ENCODE measurements around the gene GHDC.
"Not testable (repeated sequence)": the region's sequence is repeated elsewhere in the genome, so short reads cannot be mapped to it uniquely, and the experiment has no call there.

The GHDC gene

DNA sequence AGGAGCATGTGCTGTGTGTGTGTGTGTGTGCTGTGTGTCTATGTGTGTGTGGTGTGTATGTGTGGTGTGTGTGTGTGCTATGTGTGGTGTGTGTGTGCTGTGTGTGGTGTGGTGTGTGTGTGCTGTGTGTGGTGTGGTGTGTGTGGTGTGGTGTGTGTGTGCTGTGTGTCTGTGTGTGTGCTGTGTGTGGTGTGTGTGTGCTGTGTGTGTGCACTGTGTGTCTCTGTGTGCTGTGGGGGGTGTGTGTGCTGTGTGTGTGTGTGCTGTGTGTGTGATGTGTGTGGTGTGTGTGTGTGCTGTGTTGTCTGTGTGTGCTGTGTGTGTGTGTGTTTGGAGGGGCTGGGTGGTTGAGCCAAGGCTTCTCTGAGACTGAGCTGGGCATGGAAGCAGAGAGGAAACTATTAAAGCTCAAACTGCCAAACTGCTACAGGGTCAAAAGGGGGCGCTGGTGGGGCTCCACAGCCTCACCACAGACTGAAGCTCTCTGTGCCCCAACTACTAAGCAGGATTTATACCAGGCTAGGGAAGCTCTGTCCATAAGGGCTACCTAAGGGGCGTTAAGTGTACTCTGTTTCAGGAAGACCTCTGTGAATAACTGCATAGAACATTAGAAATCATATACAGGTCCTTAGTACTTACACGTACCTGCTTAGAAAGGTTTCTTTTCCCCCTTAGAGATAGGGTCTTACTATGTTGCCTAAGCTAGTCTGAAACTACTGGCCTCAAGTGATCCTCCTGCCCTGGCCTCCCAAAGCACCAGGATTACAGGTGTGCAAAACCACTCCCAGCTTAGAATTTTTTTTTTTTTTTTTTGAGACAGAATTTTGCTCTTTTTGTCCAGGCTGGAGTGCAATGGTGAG is 27.8 kb upstream of the GHDC start:
- no peaks in the 10 kb centered on the region for H3K9me3 Mint-ChIP-seq
- H3K4me1 Mint-ChIP-seq (ENCODE audit: low read depth), result no peaks in the 10 kb centered on the region
- intact Hi-C loops (cut with micrococcal nuclease), result loop anchor here (10.0 kb wide), 2 partner anchors 53 to 183 kb away; partner anchors contain the start of gene STAT5B
- peaks cover 83% of the 10 kb centered on the region for H3K36me3 Mint-ChIP-seq (ENCODE audit: low read depth)
- peak overlapping the region; percentile 43 for H3K27ac Mint-ChIP-seq
- no peaks in the 10 kb centered on the region for H3K27me3 Mint-ChIP-seq
- H3K4me3 Mint-ChIP-seq, result no peak overlapping the region

DNA sequence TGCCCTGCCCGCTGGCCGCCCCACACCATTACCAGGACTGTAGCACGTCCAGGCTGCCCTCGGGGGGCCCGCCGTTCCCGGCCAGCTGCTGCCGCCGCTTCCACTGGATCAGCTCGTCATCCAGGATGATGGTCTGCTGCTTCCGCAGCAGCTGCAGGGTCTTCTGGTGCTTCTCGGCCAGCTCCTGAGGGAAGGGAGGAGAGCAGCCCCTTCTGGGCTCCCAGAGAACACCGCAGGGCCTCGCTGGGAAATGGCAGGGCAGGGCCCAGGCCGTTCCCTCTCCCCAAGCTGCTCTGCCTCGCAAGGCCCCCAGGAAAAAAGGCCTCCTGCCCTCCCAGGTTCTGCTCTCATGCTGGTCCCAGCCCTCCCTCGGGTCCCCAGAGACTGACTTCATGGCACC is 25.0 kb upstream of the GHDC start:
- H3K4me3 Mint-ChIP-seq; H3K27me3 Mint-ChIP-seq; H3K9me3 Mint-ChIP-seq; H3K4me1 Mint-ChIP-seq (ENCODE audit: low read depth); intact Hi-C loops (cut with micrococcal nuclease); H3K27ac Mint-ChIP-seq: not testable (repeated sequence)
- peaks cover 95% of the 10 kb centered on the region for H3K36me3 Mint-ChIP-seq (ENCODE audit: low read depth)

DNA sequence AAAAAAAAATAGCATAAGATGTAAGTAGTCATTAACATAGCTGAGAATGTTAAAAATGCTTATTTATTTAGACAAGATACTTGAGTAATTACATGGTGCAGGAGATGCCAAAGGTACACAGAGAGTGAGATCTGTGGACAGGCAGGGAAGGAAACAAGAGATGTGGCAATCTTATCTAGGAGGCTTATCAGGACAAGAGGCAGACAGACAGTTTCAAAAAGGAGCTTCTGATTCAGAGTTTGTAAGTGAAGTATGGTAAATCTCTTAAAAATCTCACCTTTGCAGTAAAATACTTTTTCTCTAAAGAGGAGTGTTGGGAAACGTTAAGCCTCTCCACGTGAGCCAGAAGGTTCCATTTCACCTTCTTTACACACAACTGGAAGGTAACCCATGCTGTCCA is 19.9 kb upstream of the GHDC start:
- no peak overlapping the region for H3K4me3 Mint-ChIP-seq
- intact Hi-C loops (cut with micrococcal nuclease), result no loop called here
- no peaks in the 10 kb centered on the region for H3K9me3 Mint-ChIP-seq
- peaks cover 100% of the 10 kb centered on the region for H3K36me3 Mint-ChIP-seq (ENCODE audit: low read depth)
- H3K27me3 Mint-ChIP-seq, result no peaks in the 10 kb centered on the region
- no peak overlapping the region for H3K27ac Mint-ChIP-seq
- H3K4me1 Mint-ChIP-seq (ENCODE audit: low read depth), result no peaks in the 10 kb centered on the region

DNA sequence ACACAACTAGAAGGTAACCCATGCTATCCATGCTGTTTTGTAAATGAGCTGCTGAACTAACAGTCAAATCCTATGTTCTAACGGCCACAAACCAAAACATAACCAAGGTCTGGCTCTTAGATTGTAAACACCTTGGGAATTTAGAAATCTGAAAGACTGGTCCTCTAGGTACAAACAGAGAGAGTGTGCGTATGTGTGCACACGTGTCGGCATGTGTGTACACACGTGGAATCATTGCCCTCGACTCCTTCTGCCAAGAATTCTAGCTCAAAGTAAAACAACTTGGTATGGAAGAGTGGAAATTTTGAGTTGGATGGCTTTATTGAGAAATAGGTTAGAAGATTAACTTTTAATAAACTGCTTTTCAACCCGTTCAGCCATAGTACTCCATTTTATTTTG is 18.1 kb upstream of the GHDC start:
- no peaks in the 10 kb centered on the region for H3K4me1 Mint-ChIP-seq (ENCODE audit: low read depth)
- no peaks in the 10 kb centered on the region for H3K9me3 Mint-ChIP-seq
- H3K4me3 Mint-ChIP-seq, result no peak overlapping the region
- intact Hi-C loops (cut with micrococcal nuclease), result no loop called here
- H3K36me3 Mint-ChIP-seq (ENCODE audit: low read depth), result peaks cover 100% of the 10 kb centered on the region
- H3K27ac Mint-ChIP-seq, result no peak overlapping the region
- H3K27me3 Mint-ChIP-seq, result no peaks in the 10 kb centered on the region

DNA sequence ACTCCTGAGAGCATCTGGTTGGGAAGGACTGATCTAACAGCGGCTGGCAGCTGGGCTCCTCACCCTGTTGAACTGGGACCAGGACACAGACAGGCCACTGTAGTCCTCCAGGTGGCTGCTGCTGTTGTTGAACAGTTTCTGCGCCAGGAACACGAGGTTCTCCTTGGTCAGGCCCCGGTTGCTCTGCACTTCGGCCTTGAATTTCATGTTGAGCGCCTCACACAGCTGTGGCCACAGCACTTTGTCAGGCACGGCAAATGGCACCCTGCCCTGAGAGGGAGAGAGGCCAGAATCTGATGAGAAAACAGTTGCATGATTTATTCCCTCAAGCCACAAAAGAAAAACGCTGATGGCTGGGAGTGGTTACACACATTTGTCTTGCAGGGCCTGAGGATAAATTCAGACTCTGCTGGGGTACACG is 17.6 kb upstream of the GHDC start:
- intact Hi-C loops (cut with micrococcal nuclease); H3K27ac Mint-ChIP-seq; H3K9me3 Mint-ChIP-seq; H3K4me1 Mint-ChIP-seq (ENCODE audit: low read depth); H3K4me3 Mint-ChIP-seq; H3K27me3 Mint-ChIP-seq: not testable (repeated sequence)
- H3K36me3 Mint-ChIP-seq (ENCODE audit: low read depth), result peaks cover 100% of the 10 kb centered on the region

DNA sequence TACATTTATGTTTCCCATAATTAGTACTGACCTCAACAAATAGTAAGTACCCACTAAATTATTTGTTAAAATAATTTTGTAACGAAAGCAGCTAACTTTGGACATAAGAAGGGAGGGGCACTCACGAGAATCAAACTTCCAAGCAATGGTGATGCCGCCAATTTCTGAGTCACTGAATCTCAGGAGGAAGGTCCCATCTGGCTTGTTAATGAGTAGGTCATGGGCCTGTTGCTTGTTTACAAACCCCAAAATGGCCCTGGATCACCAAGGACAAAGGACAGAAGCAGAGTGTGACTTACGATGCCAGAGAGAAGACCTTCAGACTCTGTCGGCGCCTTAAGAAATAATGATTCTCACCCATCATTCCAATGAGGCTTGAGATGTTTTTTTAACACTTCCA is 15.8 kb upstream of the GHDC start:
- no peaks in the 10 kb centered on the region for H3K9me3 Mint-ChIP-seq
- H3K4me1 Mint-ChIP-seq (ENCODE audit: low read depth), result peaks cover 5% of the 10 kb centered on the region
- H3K27me3 Mint-ChIP-seq, result no peaks in the 10 kb centered on the region
- H3K36me3 Mint-ChIP-seq (ENCODE audit: low read depth), result peaks cover 99% of the 10 kb centered on the region
- no peak overlapping the region for H3K4me3 Mint-ChIP-seq
- no peak overlapping the region for H3K27ac Mint-ChIP-seq
- intact Hi-C loops (cut with micrococcal nuclease), result no loop called here

DNA sequence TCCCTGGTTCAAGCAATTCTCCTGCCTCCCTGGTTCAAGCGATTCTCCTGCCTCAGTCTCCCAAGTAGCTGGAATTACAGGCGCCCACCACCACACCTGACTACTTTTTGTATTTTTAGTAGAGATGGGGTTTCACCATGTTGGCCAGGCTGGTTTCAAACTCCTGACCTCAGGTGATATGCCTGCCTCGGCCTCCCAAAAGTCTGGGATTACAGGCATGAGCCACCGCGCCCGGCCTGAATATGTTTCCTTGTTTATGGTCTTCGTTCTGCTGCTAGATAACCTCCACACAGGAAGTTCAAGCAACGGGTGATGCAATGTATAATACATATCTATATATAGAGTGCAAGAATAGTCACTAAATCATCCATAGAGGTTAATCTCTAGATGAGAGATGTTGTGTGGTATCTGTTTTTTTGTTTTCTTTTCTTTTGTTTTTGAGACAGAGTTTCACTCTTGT is 11.9 kb upstream of the GHDC start:
- H3K4me1 Mint-ChIP-seq (ENCODE audit: low read depth); H3K9me3 Mint-ChIP-seq; H3K4me3 Mint-ChIP-seq; H3K27me3 Mint-ChIP-seq; intact Hi-C loops (cut with micrococcal nuclease): not testable (repeated sequence)
- Mint-ChIP-seq H3K36me3 (ENCODE audit: low read depth) (peaks cover 99% of the 10 kb centered on the region), H3K27ac (peak overlapping the region; percentile 72)

DNA sequence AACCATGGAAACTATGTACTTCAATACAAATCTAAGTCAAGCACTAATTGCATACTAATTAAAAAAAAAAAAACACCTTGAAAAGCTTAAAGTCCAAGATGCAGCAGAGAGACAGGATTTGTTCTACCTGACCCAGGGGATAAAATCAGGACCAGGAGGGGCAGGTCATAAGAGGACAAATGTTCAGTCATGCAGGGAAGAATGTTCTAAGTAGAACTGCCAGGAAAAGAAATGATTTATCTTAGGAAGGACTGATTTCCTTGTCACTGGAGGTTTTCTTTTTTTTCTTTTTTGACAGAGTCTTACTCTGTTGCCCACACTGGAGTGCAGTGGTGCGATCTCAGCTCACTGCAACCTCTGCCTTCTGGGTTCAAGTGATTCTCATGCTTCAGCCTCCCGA is 9.1 kb upstream of the GHDC start:
- intact Hi-C loops (cut with micrococcal nuclease), result no loop called here
- Mint-ChIP-seq H3K9me3 (no peaks in the 10 kb centered on the region), H3K4me1 (ENCODE audit: low read depth) (peaks cover 19% of the 10 kb centered on the region), H3K27ac (no peak overlapping the region), H3K4me3 (no peak overlapping the region), H3K36me3 (ENCODE audit: low read depth) (peaks cover 90% of the 10 kb centered on the region), H3K27me3 (no peaks in the 10 kb centered on the region)

DNA sequence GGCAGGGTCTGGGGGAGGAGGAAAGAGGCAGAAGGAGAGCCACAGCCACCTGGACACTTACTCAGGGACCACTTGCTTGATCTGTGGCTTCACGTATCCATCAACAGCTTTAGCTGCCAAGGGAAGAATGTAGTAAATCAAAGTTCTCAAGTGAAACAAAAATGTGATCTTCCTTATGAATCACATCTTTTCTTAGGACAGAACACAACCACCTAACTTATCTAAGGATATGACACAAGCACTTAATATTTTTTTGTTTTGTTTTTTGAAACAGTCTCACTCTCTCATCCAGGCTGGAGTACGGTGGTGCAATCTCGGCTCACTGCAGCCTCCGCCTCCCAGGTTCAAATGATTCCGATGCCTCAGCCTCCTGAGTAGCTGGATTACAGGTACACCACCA is 8.4 kb upstream of the GHDC start:
- Mint-ChIP-seq H3K9me3 (no peaks in the 10 kb centered on the region), H3K36me3 (ENCODE audit: low read depth) (peaks cover 84% of the 10 kb centered on the region), H3K4me1 (ENCODE audit: low read depth) (peaks cover 19% of the 10 kb centered on the region), H3K4me3 (no peak overlapping the region), H3K27ac (peak overlapping the region; percentile 27), H3K27me3 (no peaks in the 10 kb centered on the region)
- intact Hi-C loops (cut with micrococcal nuclease), result no loop called here

DNA sequence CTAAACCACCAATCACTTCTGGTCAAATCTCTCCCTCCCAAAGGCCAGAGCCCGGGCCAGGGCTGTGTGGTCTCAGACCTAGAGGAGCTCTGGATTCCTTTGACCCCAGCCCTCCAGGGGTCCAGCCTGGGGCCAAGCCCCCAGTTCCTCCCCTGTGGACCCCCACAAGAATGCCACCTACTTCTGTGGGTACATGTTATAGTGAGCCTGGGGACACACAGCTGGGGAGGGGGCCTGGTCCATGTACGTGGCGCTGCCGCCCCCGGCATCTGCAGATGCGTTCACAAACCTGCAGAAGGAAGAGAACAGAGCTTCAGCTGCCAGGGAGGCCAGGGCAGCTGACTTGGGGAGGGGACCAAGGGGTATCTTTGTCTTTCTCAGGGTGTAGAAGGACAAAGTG is 7.9 kb upstream of the GHDC start:
- H3K4me1 Mint-ChIP-seq (ENCODE audit: low read depth), result peaks cover 25% of the 10 kb centered on the region
- intact Hi-C loops (cut with micrococcal nuclease), result no loop called here
- H3K27me3 Mint-ChIP-seq, result no peaks in the 10 kb centered on the region
- peaks cover 78% of the 10 kb centered on the region for H3K36me3 Mint-ChIP-seq (ENCODE audit: low read depth)
- H3K27ac Mint-ChIP-seq, result peak overlapping the region; percentile 27
- H3K9me3 Mint-ChIP-seq, result no peaks in the 10 kb centered on the region
- H3K4me3 Mint-ChIP-seq, result no peak overlapping the region

DNA sequence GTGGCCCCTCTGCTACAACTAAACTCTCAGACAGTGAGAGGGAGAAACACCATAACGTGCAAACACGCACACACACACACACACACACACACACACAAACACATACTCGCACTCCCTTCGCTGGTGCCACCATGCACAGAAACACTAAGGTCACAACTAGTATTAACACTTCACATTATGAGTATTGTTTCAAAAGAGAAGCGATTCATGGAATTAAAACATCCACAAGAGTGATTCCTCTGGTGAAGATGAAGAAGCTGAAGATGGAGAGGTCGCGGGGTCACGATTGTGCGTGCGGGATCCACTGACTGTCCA is 7.1 kb upstream of the GHDC start:
- peak overlapping the region; percentile 27 for H3K27ac Mint-ChIP-seq
- H3K4me3 Mint-ChIP-seq, result no peak overlapping the region
- no peaks in the 10 kb centered on the region for H3K9me3 Mint-ChIP-seq
- H3K4me1 Mint-ChIP-seq (ENCODE audit: low read depth), result peaks cover 26% of the 10 kb centered on the region
- H3K36me3 Mint-ChIP-seq (ENCODE audit: low read depth), result peaks cover 71% of the 10 kb centered on the region
- intact Hi-C loops (cut with micrococcal nuclease), result no loop called here
- no peaks in the 10 kb centered on the region for H3K27me3 Mint-ChIP-seq

DNA sequence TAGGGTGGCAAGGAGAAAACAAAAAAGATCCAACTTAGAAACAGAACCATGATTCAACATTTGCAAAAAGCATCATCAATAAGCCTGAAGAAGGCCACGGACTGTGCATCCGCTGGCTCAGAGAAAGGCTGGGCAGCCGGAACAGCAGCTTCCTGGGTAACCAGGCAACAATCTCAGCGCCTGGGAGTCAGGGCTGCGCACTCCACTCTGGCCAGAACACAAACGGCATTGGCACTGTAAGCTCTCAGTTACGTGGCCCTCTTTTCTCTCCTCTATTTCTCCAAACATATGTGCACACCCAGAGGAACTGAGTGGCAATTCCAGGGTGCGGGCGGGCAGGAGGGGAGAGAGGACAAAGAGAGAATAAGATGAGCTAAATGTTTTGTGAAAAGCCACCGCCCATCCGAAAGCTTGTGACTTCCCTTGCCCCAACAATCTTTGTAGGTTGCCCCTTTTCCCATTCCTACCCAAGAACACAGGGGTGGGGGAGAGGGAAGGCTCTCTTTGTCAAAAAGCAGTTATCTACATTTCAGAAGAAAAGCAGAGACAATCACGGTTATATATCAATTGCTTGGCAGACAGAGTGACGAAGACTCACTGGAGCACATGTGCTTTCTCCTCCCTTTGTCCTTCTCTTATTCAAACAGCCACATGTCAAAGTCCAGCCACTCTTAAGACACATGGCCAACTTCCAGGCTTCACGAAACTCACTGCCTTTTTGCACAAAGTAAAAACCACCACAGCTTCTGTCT is 6.6 kb upstream of the GHDC start:
- Mint-ChIP-seq H3K4me1 (ENCODE audit: low read depth) (peaks cover 22% of the 10 kb centered on the region), H3K36me3 (ENCODE audit: low read depth) (peaks cover 66% of the 10 kb centered on the region), H3K27me3 (no peaks in the 10 kb centered on the region), H3K9me3 (no peaks in the 10 kb centered on the region), H3K27ac (peak overlapping the region; percentile 93), H3K4me3 (no peak overlapping the region)
- intact Hi-C loops (cut with micrococcal nuclease), result no loop called here

DNA sequence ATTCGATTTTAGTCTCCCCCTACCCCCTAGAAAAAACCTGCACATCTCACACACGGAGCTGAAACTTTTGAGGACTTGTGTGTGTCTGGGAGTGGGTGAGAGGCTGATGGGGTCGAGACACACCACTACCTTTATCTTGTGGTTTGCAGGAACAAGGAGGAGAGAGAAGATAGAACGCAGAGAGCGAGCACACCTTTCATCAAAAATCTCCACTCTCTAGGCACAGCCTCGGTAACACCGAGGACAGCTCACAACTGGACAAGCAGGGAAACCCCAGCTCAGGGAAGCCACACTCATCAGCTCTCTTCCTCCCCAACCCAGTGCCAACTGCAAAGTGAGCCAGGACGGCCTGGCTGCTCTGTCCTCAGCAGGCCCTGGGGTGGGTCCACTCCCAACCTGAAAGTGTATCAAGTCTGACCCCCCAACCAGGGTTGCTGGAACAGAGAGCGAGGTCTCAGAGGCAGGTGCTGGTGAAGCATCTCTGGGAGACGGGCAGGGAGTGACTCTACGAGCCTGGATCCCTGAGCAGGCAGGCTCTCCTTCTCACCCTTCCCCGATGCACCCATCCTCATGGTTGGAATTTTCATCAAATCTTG is 5.2 kb upstream of the GHDC start:
- H3K4me3 Mint-ChIP-seq, result no peak overlapping the region
- H3K27me3 Mint-ChIP-seq, result no peaks in the 10 kb centered on the region
- intact Hi-C loops (cut with micrococcal nuclease), result loop anchor here (2.0 kb wide), 1 partner anchor 15 kb away; the partner anchor contains the start of gene HCRT
- H3K9me3 Mint-ChIP-seq, result no peaks in the 10 kb centered on the region
- peak overlapping the region; percentile 93 for H3K27ac Mint-ChIP-seq
- H3K4me1 Mint-ChIP-seq (ENCODE audit: low read depth), result peaks cover 23% of the 10 kb centered on the region
- peaks cover 53% of the 10 kb centered on the region for H3K36me3 Mint-ChIP-seq (ENCODE audit: low read depth)

DNA sequence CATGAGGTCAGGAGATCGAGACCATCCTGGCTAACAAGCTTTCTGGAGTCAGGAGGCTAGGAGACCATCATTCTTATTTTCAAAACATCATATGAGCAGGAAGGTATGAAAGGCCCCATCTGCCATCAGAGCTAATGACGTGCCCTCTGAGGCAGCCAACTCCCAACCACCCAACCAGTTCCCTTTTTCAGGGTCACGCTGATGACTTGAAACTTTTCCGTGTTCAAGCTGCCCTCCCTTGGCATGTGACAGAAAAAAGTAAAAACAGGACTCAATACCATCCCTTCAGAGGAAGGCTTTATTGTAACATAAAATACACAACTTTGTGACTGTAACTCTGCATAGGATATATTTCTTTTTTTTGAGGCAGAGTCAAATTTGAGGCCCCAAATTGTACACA is 4.6 kb upstream of the GHDC start:
- intact Hi-C loops (cut with micrococcal nuclease), result loop anchor here (2.0 kb wide), 1 partner anchor 14 kb away; the partner anchor contains the start of gene HCRT
- H3K36me3 Mint-ChIP-seq (ENCODE audit: low read depth), result peaks cover 52% of the 10 kb centered on the region
- no peaks in the 10 kb centered on the region for H3K9me3 Mint-ChIP-seq
- peaks cover 29% of the 10 kb centered on the region for H3K4me1 Mint-ChIP-seq (ENCODE audit: low read depth)
- no peaks in the 10 kb centered on the region for H3K27me3 Mint-ChIP-seq
- peak overlapping the region; percentile 93 for H3K27ac Mint-ChIP-seq
- H3K4me3 Mint-ChIP-seq, result no peak overlapping the region

Data from dendritic cell treated with granulocyte-macrophage colony-stimulating factor and Interleukin-4, amounts not matched to agents 40 ng/mL and 50 ng/mL, for 4 days (primary cell).